Stimulated activated CD4-positive, alpha-beta T cell treated with anti-CD3 and anti-CD28 coated beads, TNF-alpha, amount 100 ng/mL, for 24 hours (primary cell): ENCODE data around the gene TMA16.

ENCODE experiments used
- DNase-seq, 3 experiments: peaks; one replicate each; pipeline ENCODE4 v3.0.0-alpha.2; 2020; ENCODE audit warnings: low read depth in 3 of 3

TMA16 gene

GRCh38 chr4:163563592-163563991, 69.1 kb downstream of the TMA16 start:
- DNase-seq: no peak

- DNase-seq: no peak
These were observed 69.8 kb downstream of the TMA16 start for GRCh38 chr4:163564221-163564720.

GRCh38 chr4:163565226-163566135, 71.0 kb downstream of the TMA16 start:
- no peak for DNase-seq

- DNase-seq: no peak
These were observed 71.8 kb downstream of the TMA16 start for GRCh38 chr4:163566257-163566796.

GRCh38 chr4:163568843-163569242, 74.4 kb downstream of the TMA16 start:
- DNase-seq: no peak
